ENCODE results near the gene HNRNPA0.

Gene HNRNPA0

GRCh38 chr5:137753691-137754187 is 424 bp downstream of the HNRNPA0 start:
- DNase-seq, result no peak

- peak; percentile 41 to 45 for DNase-seq
Observed at GRCh38 chr5:137752905-137753690, 1.1 kb downstream of the HNRNPA0 start.

DNA sequence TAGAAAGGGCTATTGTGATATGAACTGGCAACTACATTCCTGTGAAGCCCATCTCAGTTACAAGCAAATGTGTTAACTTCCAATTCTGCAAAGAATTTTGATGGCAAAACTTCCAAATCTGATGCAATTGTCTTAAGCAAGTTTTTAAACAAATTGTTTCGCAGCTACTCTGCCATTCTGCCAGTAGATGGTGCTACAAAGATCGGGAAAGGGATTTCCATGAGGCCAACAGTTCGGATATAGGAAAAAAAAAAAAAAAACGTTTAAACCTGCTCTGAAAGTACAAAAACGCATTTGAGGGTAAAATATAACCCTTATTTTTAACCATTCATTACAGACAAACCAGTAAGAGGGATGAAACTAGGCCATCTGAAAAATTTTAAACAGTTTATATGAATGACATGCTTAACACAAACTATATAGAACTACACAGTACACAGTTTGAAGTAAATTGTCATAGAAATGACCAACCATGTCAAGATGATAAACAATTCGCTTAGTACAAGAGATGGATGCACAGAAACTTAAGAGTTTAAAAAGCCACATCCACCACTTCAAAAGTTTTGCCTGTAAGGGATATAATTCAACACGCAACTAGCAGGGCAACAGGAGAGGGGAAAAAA is 2.2 kb downstream of the HNRNPA0 start:
- DNase-seq, result no peak

GRCh38 chr5:137750436-137750835 is 3.7 kb downstream of the HNRNPA0 start:
- DNase-seq, result no peak

- no peak for DNase-seq
Observed at GRCh38 chr5:137747848-137748247, 6.3 kb downstream of the HNRNPA0 start.

GRCh38 chr5:137743031-137743640 is 11.0 kb downstream of the HNRNPA0 start:
- DNase-seq, result peak; percentile 39 to 48

DNA sequence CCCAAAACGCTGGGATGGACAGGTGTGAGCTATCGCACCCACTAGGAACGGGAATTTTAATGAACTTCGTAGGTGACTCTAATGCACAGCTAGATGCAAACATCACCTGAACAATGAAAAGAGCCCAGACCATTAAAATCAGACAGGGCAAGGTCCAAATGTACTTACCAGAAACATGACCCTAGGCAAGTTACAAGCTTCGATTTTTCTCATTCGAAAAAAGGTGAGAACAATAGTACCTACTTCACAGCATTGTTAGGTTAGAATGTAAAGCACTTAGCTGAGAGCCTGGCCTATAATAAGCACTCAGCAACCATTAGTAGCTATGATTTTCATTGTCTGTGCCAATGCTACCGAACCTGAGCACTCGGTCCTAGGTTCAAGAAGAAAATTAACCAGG is 12.4 kb downstream of the HNRNPA0 start:
- DNase-seq, result no peak

DNA sequence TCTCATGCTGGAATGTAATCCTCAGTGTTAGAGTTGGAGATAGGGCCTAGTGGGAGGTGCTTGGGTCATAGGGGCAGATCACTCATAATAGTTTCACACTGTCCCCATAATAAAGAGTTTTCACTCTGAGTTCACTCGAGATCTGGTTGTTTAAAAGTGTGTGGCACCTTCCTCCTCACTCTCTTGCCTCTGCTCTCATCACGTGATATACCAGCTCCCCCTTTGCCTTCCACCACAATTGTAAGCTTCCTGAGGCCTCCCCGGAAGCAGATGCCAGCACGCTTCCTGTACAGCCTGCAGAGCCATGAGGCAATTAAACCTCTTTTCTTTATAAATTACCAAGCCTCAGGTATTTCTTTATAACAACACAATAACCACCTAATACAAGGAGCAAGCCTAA is 14.4 kb downstream of the HNRNPA0 start:
- DNase-seq, result no peak

GRCh38 chr5:137738947-137739346 is 15.2 kb downstream of the HNRNPA0 start:
- DNase-seq, result no peak

GRCh38 chr5:137737349-137738131 is 16.6 kb downstream of the HNRNPA0 start:
- DNase-seq, result peak; percentile 21 to 39

DNA sequence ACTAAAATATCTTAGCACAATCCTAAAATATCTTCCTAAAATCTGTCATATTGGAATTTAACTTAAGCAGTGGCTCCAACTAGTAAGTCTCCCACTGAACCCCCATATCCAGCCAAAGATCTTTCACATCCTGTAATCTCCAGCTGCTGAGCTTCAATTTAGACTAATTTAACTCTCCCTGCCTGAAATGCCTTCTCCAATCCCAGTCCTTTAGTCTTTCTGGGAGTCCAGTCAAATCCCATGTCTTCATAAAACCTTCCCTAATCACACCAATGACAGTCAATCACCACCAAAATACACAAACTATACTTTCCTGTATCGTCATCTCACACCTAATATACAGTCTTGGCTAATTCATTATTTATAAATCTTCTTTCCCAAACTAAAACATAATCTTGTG is 17.7 kb downstream of the HNRNPA0 start:
- DNase-seq, result no peak

DNA sequence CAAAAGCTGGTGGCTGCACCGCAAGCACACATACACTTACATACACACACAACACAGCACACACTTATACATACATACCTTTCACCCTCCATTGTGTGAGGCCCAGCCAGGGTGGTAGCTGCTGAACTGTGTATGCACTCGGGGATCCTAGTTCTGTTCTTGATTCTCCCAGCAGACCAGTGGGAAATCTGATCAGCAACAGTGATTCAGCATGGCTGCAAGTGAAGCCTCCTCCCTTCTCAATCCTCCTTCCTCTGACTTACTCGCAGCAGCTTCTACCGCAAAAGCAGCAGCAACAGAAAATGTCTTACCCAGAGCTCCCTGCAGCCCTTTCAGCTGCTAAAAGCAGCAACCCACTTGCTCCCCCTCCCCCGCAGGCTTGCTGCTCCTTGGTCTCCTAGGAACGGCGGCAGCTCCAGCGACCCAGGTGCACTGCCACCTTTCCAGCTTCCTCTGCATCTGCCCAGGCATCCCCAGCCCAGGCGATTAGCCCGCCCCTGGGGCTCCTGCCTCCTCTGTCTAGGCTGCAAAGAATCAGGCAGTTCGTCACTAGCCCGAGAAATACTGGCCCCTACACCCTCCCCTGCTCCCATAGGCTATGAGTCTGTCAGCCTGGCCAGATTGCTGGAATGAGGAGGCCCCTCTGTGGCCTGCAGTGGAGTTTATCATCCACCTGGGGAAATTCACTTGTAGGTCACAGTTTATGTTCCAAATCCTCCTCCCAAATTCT is 18.4 kb downstream of the HNRNPA0 start, which contains the start of gene KLHL3:
KLHL3 (minus strand) TSS at position 535 of the 730 bp plus-strand sequence; CDS start at position 92, 443 bp downstream.
- DNase-seq, result peak; percentile 31 to 43

DNA sequence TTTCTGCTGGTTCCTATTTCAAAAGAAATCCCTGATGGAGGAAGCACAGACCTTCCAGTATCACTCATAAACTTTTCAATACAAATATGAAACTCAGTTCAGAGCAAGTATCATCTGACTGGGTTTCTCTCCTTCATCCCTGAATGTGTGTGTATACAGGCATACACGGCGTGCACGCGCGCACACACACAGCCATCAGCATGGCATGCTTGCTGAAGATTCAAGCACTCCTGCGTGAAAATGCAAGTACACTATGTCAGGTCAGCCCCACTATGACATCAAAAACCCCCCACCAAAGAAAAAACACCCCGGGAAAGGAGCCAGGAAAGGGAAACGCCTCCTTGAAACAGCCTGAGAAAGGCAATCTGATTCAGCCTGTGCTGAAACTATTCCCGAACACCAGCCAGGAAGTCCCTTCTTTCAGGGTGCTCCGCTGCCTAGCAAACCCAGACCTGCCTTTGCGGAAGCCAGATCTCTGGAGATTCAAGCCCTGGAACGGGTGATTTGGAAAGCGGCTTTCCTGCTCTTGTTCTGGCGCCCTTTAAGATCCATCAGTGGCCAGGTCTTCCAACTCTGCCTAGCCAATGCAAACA is 19.1 kb downstream of the HNRNPA0 start:
- DNase-seq, result peak; percentile 27 to 30

- no peak for DNase-seq
Observed at GRCh38 chr5:137734331-137734730, 19.8 kb downstream of the HNRNPA0 start.

GRCh38 chr5:137733922-137734321 is 20.2 kb downstream of the HNRNPA0 start:
- DNase-seq, result no peak

- DNase-seq, result no peak
Observed at GRCh38 chr5:137733006-137733405, 21.2 kb downstream of the HNRNPA0 start.

DNA sequence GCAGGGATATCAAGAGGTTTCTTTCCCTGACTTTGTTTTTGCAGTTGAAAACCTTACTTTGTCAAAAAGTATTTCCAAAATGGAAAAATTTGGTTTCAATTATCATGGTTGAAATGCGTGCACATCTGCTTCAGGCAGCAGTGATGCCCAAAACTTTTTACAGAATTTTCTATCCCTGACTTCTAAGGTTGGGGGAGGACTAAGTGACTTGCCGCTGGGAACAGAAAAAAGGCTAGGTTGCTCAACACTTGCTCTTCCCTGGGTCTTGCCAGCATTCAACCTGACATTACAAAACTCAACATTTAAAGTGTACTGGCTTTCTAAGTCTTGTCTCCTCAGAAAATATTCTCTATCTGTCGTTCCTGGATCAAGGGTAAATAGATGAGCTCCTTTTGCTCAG is 23.0 kb downstream of the HNRNPA0 start:
- no peak for DNase-seq

- no peak for DNase-seq
Observed at GRCh38 chr5:137730336-137730735, 23.8 kb downstream of the HNRNPA0 start.

- DNase-seq, result no peak
Observed at GRCh38 chr5:137728048-137728447, 26.1 kb downstream of the HNRNPA0 start.

GRCh38 chr5:137727623-137728022 is 26.5 kb downstream of the HNRNPA0 start:
- DNase-seq, result no peak

GRCh38 chr5:137724251-137724650 is 29.9 kb downstream of the HNRNPA0 start:
- no peak for DNase-seq

- DNase-seq, result no peak
Observed at GRCh38 chr5:137718611-137719010, 35.6 kb downstream of the HNRNPA0 start.

Data from activated CD4-positive, alpha-beta T cell treated with anti-CD3 and anti-CD28 coated beads, Interleukin-2, amount 50 U/mL, for 48 hours (primary cell).